Activated B cell treated with CpG ODN at 0.5 μM for 24 hours (primary cell): ENCODE results near the gene SLC41A3. TPM values are rescaled to one million over a fixed set of nuclear protein-coding genes. Genes with fewer than 3 reads are reported as not detected.
"Not testable (repeated sequence)": the region's sequence is repeated elsewhere in the genome, so short reads cannot be mapped to it uniquely, and the experiment has no call there.

Experiments
- ATAC-seq: fragments of 200-7000 bp; cut with Tn5 transposase; one replicate; pipeline ENCODE4 v1.10.0; 2021; ENCODE audit warnings: low read depth, mild to moderate bottlenecking, moderate library complexity
- CTCF ChIA-PET: fragments of 350-600 bp; sonication (Branson Sonifier 250); formaldehyde crosslinking; loops from one replicate; lab custom pipeline; 2021; ENCODE audit warnings: antibody characterized with exemption; lab: Charles Lee
- POLR2A ChIA-PET: fragments of 350-600 bp; sonication (Branson Sonifier 250); formaldehyde crosslinking; loops from one replicate; lab custom pipeline; 2021; ENCODE audit warnings: antibody characterized with exemption; lab: Charles Lee
- DNase-seq: peaks from one replicate; pipeline ENCODE4 v3.0.0; 2022
- H3K27ac Mint-ChIP-seq: one replicate; pipeline ENCODE4 v1.8.0; 2020; ENCODE audit warnings: mixed read lengths
- H3K27me3 Mint-ChIP-seq: one replicate; pipeline ENCODE4 v1.8.0; 2021; ENCODE audit warnings: mixed read lengths
- H3K36me3 Mint-ChIP-seq: one replicate; pipeline ENCODE4 v1.8.0; 2021; ENCODE audit warnings: low read depth, mixed read lengths
- H3K4me1 Mint-ChIP-seq: one replicate; pipeline ENCODE4 v1.8.0; 2021; ENCODE audit warnings: mixed read lengths
- H3K4me3 Mint-ChIP-seq: one replicate; pipeline ENCODE4 v1.8.0; 2020; ENCODE audit warnings: mild to moderate bottlenecking, mixed read lengths
- H3K9me3 Mint-ChIP-seq: one replicate; pipeline ENCODE4 v1.8.0; 2020; ENCODE audit warnings: mixed read lengths
- intact Hi-C: fragments of 100-400 bp; cut with micrococcal nuclease; formaldehyde crosslinking; loops from one replicate; pipeline ENCODE4 v1.15.1; 2024
- total RNA-seq: library from RNA; stranded (reverse); gene quantifications from 2 replicates; pipeline ENCODE4 v1.2.3, GENCODE V29; 2022
- TF ChIP-seq, protein P1 (sequence below): fragments of 200-600 bp; IDR thresholded peaks from one replicate; pipeline ENCODE4 v1.8.0; 2022; ENCODE audit warnings: antibody characterized with exemption, mild to moderate bottlenecking

SLC41A3 gene
- total RNA-seq, 1 donor from 2014 or later: 36.2 TPM

DNA sequence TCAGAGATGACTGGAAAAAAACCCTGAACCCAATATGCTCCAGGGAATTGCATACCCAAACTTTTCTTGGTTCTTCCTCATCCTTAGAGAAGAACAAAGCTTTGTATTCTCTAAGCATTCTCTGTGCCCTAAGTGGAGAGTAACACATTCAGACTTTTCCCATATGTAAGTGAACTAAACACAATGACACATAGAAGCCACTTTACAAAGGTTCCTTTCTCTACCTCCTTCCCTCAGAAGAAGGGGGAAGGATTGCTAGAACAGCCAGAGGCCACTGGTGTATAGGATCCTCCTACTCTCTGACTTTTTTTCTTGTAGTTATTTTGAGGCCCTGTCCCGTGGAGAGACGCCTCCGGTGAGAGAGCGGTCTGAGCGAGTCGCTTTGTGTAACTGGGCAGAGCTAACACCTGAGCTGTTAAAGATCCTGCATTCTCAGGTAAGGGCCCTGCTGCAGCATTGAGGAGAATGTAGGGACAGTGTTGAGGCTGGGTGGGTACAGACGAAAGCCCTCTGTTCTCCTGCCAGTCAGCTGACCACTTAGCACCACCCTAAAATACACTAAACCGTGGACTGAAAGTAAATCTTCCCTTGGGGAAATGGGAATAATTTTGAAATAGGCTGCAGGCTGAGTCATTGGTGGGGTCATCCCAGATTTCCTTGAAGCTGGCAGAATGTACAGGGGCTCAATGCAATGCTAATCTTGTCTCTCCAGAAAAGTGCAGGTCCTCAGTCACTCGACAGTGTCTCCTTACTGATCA is 108.5 kb downstream of the SLC41A3 start:
- H3K36me3 Mint-ChIP-seq, H3K9me3 Mint-ChIP-seq, DNase-seq, H3K4me1 Mint-ChIP-seq, H3K4me3 Mint-ChIP-seq, POLR2A ChIA-PET, intact Hi-C loops, ATAC-seq, H3K27ac Mint-ChIP-seq, CTCF ChIA-PET: not testable (repeated sequence)
- peaks cover 14% of the 10 kb centered on the region for H3K27me3 Mint-ChIP-seq

DNA sequence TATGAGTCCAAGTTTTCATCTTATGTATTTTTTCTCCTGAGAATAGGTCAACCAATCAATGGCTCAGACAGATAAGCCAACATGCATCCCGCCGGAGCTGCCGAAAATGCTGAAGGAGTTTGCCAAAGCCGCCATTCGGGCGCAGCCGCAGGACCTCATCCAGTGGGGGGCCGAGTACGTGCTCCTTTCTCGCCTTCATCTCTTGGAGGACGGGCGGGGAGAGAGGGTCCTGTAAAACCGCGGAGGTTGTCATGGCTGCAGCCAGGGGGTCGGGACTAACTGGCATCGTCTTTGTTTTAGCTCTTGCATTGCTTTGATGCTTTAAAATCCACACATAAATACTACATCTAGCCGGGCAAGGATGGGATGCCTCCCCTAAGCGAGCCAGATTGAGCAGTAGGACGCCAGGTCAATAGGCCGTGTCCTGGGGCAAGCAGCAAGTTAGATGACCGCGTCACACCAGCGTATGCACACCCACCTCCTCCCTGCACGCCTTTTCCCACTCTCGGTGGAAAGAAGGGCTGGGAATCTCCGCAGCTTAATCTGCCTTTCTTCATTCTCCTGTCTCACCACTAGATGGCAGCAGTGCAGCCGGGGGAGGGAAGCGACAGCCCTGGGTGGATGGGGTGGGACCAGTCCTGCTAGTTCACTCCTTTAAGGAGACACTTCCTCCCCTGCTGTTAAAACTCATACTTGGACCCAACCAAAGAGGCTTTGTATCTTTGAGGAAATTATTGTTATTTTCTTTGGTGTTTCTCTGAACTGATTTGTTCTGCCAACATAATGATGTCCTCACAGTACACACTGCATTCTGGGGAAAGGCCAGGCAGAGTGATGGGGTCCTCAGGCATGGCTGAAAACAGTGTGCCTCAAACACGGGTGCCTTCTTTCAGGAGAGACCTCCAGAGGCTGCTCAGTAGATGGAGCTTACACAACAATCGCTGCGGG is 111.7 kb downstream of the SLC41A3 start:
- POLR2A ChIA-PET, H3K27ac Mint-ChIP-seq, H3K4me3 Mint-ChIP-seq, CTCF ChIA-PET, H3K36me3 Mint-ChIP-seq, H3K4me1 Mint-ChIP-seq, DNase-seq, H3K9me3 Mint-ChIP-seq: not testable (repeated sequence)
- H3K27me3 Mint-ChIP-seq: peaks cover 14% of the 10 kb centered on the region
- intact Hi-C loops: loop anchor here (2.0 to 5.0 kb wide), 3 partner anchors 110 to 417 kb away; partner anchors contain the start of gene SLC41A3
- peak; percentile 69 for ATAC-seq

DNA sequence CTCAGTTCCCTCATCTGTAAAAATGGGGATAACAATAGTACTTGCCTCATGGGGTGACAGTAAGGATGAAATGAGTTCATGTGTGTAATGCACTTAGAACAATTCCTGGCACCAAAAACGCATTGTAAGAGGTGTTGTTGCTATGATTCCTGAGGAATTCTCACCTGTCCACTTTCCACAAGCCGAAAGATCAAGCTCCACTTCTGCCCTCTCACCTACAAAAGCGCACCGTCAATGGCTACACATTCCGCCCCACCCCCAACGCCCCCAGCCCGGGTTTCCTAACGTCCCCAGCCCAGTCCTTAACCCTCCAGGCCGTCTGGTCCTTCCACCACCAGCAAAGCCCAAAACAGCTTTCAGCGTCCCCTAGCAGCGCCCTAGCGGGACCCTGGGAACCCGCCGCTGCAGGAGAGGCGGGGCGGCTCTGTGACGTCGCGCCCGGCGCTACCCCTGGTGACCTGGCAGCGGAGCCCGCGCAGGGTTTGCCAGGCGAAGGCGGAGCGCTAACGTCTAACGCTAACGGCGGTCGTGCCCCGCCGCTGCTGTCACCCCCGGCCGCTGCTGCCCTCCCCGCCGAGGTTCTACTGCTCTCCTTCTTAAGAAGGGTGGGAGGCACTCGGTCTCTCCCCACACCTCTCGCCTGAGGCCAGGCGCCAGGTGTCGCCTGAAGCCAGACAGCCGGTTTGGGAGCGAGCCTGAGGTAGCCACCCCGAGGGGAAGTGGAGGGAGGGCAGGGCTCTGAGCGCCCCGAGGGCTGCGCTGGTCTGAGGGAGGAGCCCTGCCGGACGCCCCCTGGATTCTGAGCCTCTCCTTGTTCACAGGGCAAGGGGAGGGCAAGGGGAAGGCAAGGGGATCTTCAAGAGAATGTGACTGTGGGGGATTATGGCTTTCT is 115.0 kb downstream of the SLC41A3 start, which contains the start of gene ROPN1B:
Gene ROPN1B (plus strand): TSS at position 478 of the 892 bp plus-strand sequence. CDS start 2,877 bp downstream, outside the sequence.
- CTCF ChIA-PET, DNase-seq, intact Hi-C loops, H3K9me3 Mint-ChIP-seq, H3K36me3 Mint-ChIP-seq, H3K4me1 Mint-ChIP-seq, H3K27ac Mint-ChIP-seq, POLR2A ChIA-PET: not testable (repeated sequence)
- H3K27me3 Mint-ChIP-seq: peaks cover 20% of the 10 kb centered on the region
- peak; percentile 78 for ATAC-seq
- H3K4me3 Mint-ChIP-seq: peak within 1 kb of the TSS; percentile 45

DNA sequence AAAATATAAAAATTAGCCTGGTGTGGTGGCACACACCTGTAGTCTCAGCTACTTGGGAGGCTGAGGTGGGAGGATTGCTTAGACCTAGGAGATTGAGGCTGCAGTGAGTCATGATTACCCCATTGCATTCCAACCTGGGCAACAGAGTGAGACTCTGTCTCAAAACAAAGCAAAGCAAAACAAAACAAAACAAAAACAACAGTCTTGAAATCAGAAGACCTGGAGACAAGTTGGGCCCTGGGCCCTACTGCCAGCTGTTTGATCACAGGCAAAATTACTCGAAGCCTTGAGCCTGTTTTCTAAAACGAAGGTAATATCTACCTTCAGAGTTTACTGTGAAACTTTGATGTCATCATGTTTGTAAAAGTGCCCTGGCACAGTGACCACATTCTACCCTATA is 115.8 kb downstream of the SLC41A3 start:
- H3K36me3 Mint-ChIP-seq, DNase-seq, CTCF ChIA-PET, H3K4me3 Mint-ChIP-seq, intact Hi-C loops, POLR2A ChIA-PET, H3K9me3 Mint-ChIP-seq, H3K4me1 Mint-ChIP-seq, H3K27ac Mint-ChIP-seq, ATAC-seq: not testable (repeated sequence)
- peaks cover 19% of the 10 kb centered on the region for H3K27me3 Mint-ChIP-seq

DNA sequence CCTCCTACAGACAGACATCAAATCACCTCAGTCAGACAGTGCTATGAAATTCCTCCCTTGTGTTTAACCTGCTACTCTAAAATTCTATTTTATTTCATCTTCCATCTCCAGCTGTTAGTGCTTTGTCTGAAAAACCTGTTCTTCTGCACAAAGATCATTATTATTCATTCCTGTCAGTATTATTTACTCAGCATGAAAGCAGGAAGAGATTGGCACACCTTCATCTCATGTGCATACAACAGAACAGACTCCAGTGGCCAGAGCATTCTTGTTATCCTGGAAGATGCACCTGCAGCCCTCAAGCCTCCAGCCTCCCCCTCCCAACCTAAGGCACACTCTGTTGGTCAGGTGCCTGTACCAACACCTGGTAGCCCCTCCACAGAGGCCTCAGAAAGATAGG is 116.8 kb downstream of the SLC41A3 start:
- TF ChIP-seq, protein P1, sequence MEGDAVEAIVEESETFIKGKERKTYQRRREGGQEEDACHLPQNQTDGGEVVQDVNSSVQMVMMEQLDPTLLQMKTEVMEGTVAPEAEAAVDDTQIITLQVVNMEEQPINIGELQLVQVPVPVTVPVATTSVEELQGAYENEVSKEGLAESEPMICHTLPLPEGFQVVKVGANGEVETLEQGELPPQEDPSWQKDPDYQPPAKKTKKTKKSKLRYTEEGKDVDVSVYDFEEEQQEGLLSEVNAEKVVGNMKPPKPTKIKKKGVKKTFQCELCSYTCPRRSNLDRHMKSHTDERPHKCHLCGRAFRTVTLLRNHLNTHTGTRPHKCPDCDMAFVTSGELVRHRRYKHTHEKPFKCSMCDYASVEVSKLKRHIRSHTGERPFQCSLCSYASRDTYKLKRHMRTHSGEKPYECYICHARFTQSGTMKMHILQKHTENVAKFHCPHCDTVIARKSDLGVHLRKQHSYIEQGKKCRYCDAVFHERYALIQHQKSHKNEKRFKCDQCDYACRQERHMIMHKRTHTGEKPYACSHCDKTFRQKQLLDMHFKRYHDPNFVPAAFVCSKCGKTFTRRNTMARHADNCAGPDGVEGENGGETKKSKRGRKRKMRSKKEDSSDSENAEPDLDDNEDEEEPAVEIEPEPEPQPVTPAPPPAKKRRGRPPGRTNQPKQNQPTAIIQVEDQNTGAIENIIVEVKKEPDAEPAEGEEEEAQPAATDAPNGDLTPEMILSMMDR: no peak
- Mint-ChIP-seq H3K36me3 (no peaks in the 10 kb centered on the region), H3K9me3 (no peaks in the 10 kb centered on the region), H3K4me1 (peaks cover 4% of the 10 kb centered on the region), H3K27ac (no peak overlapping the region), H3K4me3 (no peak overlapping the region), H3K27me3 (peaks cover 16% of the 10 kb centered on the region)
- DNase-seq (no peak), ATAC-seq (no peak)
- ChIA-PET CTCF (no interaction called here), POLR2A (interaction anchor here (0.6 kb wide), 1 partner anchor 117 kb away, joined by 3 read pairs; the partner anchor contains the start of gene SLC41A3)
- intact Hi-C loops: no loop called here

DNA sequence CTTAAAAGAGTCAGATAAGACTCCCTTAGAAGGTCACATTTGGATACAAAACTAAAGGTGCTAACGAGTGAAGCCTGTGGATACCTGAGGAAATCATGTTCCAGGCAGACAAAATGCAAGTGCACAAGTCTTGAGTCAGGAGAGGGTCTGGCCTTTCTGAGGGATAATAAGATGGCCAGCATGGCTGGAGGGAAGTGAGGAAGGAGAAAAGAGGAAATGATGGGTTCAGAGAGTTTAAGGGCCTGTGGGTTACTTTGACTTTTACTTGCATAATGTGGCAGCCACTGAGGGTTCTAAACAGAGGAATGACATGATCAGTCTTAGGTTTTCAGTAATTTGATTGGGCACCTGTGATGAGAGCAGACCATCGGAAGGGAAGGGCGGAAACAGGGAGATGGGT is 118.4 kb downstream of the SLC41A3 start:
- ChIA-PET CTCF (no interaction called here), POLR2A (no interaction called here)
- no peaks in the 10 kb centered on the region for H3K4me1 Mint-ChIP-seq
- no peak for DNase-seq
- no peaks in the 10 kb centered on the region for H3K9me3 Mint-ChIP-seq
- no peak overlapping the region for H3K27ac Mint-ChIP-seq
- intact Hi-C loops: no loop called here
- H3K27me3 Mint-ChIP-seq: peaks cover 10% of the 10 kb centered on the region
- no peak for ATAC-seq
- no peaks in the 10 kb centered on the region for H3K36me3 Mint-ChIP-seq
- no peak overlapping the region for H3K4me3 Mint-ChIP-seq
- TF ChIP-seq, protein P1: no peak

DNA sequence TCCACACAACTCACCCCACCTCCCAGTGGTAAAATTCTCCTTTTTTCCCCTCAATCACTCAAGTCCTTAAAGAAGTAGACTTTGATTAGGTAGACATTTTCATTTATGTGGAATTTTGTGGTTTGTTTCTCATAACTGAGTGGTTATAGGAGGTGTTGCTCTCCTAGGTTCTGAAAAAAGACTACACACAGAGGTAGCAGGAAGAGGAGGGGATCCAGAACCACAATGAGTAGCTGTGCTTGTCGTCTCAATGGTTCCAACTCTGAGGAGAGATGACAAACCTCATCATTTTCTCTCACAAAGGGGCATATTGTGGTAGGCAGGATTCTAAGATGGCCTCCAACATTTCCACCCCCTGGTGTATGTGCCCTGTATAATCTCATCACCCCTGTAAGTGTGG is 120.1 kb downstream of the SLC41A3 start:
- H3K9me3 Mint-ChIP-seq, H3K4me3 Mint-ChIP-seq, CTCF ChIA-PET, ATAC-seq, POLR2A ChIA-PET, H3K4me1 Mint-ChIP-seq, DNase-seq, H3K36me3 Mint-ChIP-seq, intact Hi-C loops, H3K27ac Mint-ChIP-seq: not testable (repeated sequence)
- peaks cover 10% of the 10 kb centered on the region for H3K27me3 Mint-ChIP-seq
